Measurements from ENCODE around the gene KLHL40. TPM values are rescaled to one million over a fixed set of nuclear protein-coding genes. Genes with fewer than 3 reads are reported as not detected.

The KLHL40 gene
- polyA plus RNA-seq, 1 donor (not counting 4 experiments of a cell fraction or from before 2014, with no cell fraction given) = not detected

DNA sequence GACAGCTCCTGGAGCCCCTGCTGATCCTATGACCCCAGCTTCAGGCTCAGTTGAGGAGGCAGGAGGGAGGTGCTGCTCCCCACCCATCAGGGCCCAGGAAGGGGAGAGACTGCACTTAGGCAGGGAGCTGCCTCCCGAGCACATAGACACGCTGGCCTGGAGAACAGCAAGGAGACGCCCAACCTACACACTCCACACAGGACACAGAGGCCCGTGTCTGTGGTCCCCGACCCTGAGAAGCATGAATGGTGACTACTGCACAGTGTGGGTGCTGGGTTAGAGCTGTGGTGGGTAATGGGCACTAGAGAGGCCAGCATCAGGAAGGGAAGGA, 18.3 kb downstream of the KLHL40 start:
- H3K9ac ChIP-seq (ENCODE audit: control insufficient read depth, extremely low read depth, insufficient read depth, low read length) = no peak overlapping the region
- no peak for DNase-seq (ENCODE audit: low read depth, low spot score)
- peaks cover 4% of the 10 kb centered on the region for H4K20me1 ChIP-seq (ENCODE audit: control insufficient read depth, extremely low read depth, insufficient read depth, low read length)
- H3K27me3 ChIP-seq (ENCODE audit: control insufficient read depth, extremely low read depth, insufficient read depth, low read length) = peaks cover 1% of the 10 kb centered on the region
- H3K36me3 ChIP-seq (ENCODE audit: control insufficient read depth in 2 of 2, extremely low read depth in 1 of 2, insufficient read depth in 2 of 2, low read length in 2 of 2) = no peaks in the 10 kb centered on the region
- no peaks in the 10 kb centered on the region for H3K9me3 ChIP-seq (ENCODE audit: control insufficient read depth, low read depth, low read length)
- no peak overlapping the region for H3K27ac ChIP-seq (ENCODE audit: control insufficient read depth, insufficient read depth, low read length)
- H3K9me1 ChIP-seq (ENCODE audit: control insufficient read depth, extremely low read depth, insufficient read depth, low read length) = no peaks in the 10 kb centered on the region
- no peak overlapping the region for H2AFZ ChIP-seq (ENCODE audit: control insufficient read depth, low read length)
- no peaks in the 10 kb centered on the region for H3K79me2 ChIP-seq (ENCODE audit: control insufficient read depth, insufficient read depth, low read length)
- H3K4me1 ChIP-seq (ENCODE audit: control insufficient read depth, extremely low read depth, insufficient read depth, low read length) = no peaks in the 10 kb centered on the region
- no peak for TF ChIP-seq EZH2 (IDR thresholded peaks at IDR 0.05; ENCODE audit: low read length)
- TF ChIP-seq, protein P1, sequence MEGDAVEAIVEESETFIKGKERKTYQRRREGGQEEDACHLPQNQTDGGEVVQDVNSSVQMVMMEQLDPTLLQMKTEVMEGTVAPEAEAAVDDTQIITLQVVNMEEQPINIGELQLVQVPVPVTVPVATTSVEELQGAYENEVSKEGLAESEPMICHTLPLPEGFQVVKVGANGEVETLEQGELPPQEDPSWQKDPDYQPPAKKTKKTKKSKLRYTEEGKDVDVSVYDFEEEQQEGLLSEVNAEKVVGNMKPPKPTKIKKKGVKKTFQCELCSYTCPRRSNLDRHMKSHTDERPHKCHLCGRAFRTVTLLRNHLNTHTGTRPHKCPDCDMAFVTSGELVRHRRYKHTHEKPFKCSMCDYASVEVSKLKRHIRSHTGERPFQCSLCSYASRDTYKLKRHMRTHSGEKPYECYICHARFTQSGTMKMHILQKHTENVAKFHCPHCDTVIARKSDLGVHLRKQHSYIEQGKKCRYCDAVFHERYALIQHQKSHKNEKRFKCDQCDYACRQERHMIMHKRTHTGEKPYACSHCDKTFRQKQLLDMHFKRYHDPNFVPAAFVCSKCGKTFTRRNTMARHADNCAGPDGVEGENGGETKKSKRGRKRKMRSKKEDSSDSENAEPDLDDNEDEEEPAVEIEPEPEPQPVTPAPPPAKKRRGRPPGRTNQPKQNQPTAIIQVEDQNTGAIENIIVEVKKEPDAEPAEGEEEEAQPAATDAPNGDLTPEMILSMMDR (optimal IDR thresholded peaks at IDR 0.05 in 1 of 3, IDR thresholded peaks at IDR 0.05 in 1 of 3, conservative IDR thresholded peaks at IDR 0.05 in 1 of 3; ENCODE audit: extremely low read depth in 1 of 3, insufficient read depth in 2 of 3, low read length in 3 of 3) = no peak
- dilution Hi-C loops (cut with MboI; ENCODE audit: extremely low pct_ligation_motif_present, low sequenced_read_pairs) = no loop called here
- FAIRE-seq = no peak
- no peak overlapping the region for H3K4me2 ChIP-seq (ENCODE audit: control insufficient read depth, extremely low read depth, insufficient read depth, low read depth, low read length)
- H3K4me3 ChIP-seq (ENCODE audit: control insufficient read depth in 2 of 3, extremely low read depth in 1 of 3, insufficient read depth in 2 of 3, low read depth in 1 of 3, low read length in 3 of 3) = no peak overlapping the region

- FAIRE-seq (no peak), DNase-seq (ENCODE audit: low read depth, low spot score) (no peak)
- dilution Hi-C loops (cut with MboI; ENCODE audit: extremely low pct_ligation_motif_present, low sequenced_read_pairs) = no loop called here
Measured at GRCh38 chr3:42704136-42704841, 19.0 kb downstream of the KLHL40 start.

More at GRCh38 chr3:42704136-42704841, 19.0 kb downstream of the KLHL40 start:
- Histone ChIP-seq H2AFZ (ENCODE audit: control insufficient read depth, low read length) (no peak overlapping the region), H3K9me3 (ENCODE audit: control insufficient read depth, low read depth, low read length) (no peaks in the 10 kb centered on the region), H3K79me2 (ENCODE audit: control insufficient read depth, insufficient read depth, low read length) (no peaks in the 10 kb centered on the region), H4K20me1 (ENCODE audit: control insufficient read depth, extremely low read depth, insufficient read depth, low read length) (peaks cover 4% of the 10 kb centered on the region), H3K27me3 (ENCODE audit: control insufficient read depth, extremely low read depth, insufficient read depth, low read length) (no peaks in the 10 kb centered on the region), H3K4me1 (ENCODE audit: control insufficient read depth, extremely low read depth, insufficient read depth, low read length) (no peaks in the 10 kb centered on the region), H3K27ac (ENCODE audit: control insufficient read depth, insufficient read depth, low read length) (no peak overlapping the region), H3K4me3 (ENCODE audit: control insufficient read depth in 2 of 3, extremely low read depth in 1 of 3, insufficient read depth in 2 of 3, low read depth in 1 of 3, low read length in 3 of 3) (no peak overlapping the region), H3K4me2 (ENCODE audit: control insufficient read depth, extremely low read depth, insufficient read depth, low read depth, low read length) (no peak overlapping the region), H3K36me3 (ENCODE audit: control insufficient read depth in 2 of 2, extremely low read depth in 1 of 2, insufficient read depth in 2 of 2, low read length in 2 of 2) (no peaks in the 10 kb centered on the region), H3K9me1 (ENCODE audit: control insufficient read depth, extremely low read depth, insufficient read depth, low read length) (no peaks in the 10 kb centered on the region), H3K9ac (ENCODE audit: control insufficient read depth, extremely low read depth, insufficient read depth, low read length) (no peak overlapping the region)
- TF ChIP-seq, protein P1 (optimal IDR thresholded peaks at IDR 0.05 in 1 of 3, IDR thresholded peaks at IDR 0.05 in 1 of 3, conservative IDR thresholded peaks at IDR 0.05 in 1 of 3; ENCODE audit: extremely low read depth in 1 of 3, insufficient read depth in 2 of 3, low read length in 3 of 3) = no peak
- TF ChIP-seq EZH2 (IDR thresholded peaks at IDR 0.05; ENCODE audit: low read length) = no peak
